Left renal cortex interstitium (tissue), 4 donors: Measurements from ENCODE around the gene TMEM140. TPM values are rescaled to one million over a fixed set of nuclear protein-coding genes. Genes with fewer than 3 reads are reported as not detected.
"Not testable (repeated sequence)": the region's sequence is repeated elsewhere in the genome, so short reads cannot be mapped to it uniquely, and the experiment has no call there.

ENCODE experiments used
- DNase-seq, 4 donors: peaks; one replicate each; pipeline ENCODE4 v3.0.0-alpha.2; 2013; ENCODE audit warnings: low read depth in 4 of 4, low spot score in 2 of 4, missing footprints in 1 of 4
- polyA plus RNA-seq, 4 donors: library from polyadenylated mRNA; unstranded; fragments of 120-200 nt; gene quantifications; one replicate each; pipeline ENCODE4 v1.2.1, GENCODE V29; 2013; ENCODE audit not compliant: insufficient read length in 4 of 4

The TMEM140 gene
- polyA plus RNA-seq, 4 donors = 22.6 to 31.2 (median 26.0) TPM

GRCh38 chr7:135211946-135212685, 64.2 kb downstream of the TMEM140 start:
- DNase-seq = not testable (repeated sequence)

GRCh38 chr7:135213831-135214230, 66.0 kb downstream of the TMEM140 start:
- DNase-seq = no peak

GRCh38 chr7:135215180-135215579, 67.3 kb downstream of the TMEM140 start:
- no peak for DNase-seq

- DNase-seq = no peak
Measured at GRCh38 chr7:135215698-135216097, 67.8 kb downstream of the TMEM140 start.

Other genes with a start within 250 kb of the TMEM140 start
- gene AGBL3, start 161.6 kb upstream of the TMEM140 start, polyA plus RNA-seq = 10 to 100 TPM in 2 of 4 donors, 1 to 10 TPM in 2; 6.3 to 21.3 (median 11.6) TPM
- gene CYREN, start 22.6 kb downstream of the TMEM140 start, polyA plus RNA-seq = 10 to 100 TPM; 58.8 to 73.0 (median 64.7) TPM
- gene WDR91, start 63.5 kb downstream of the TMEM140 start, polyA plus RNA-seq = 10 to 100 TPM; 45.3 to 72.1 (median 56.7) TPM
- under 1 TPM; 0.16 to 0.38 (median 0.20) TPM for gene STRA8, start 85.8 kb downstream of the TMEM140 start, polyA plus RNA-seq